Activated T-helper 17 cell treated with anti-CD3 and anti-CD28 coated beads, Interleukin-2, amount 50 U/mL, for 72 hours (primary cell): Measurements from ENCODE around the gene KCTD14. TPM values are rescaled to one million over a fixed set of nuclear protein-coding genes. Genes with fewer than 3 reads are reported as not detected.
A peak's percentile ranks its signal among the peaks of the same experiment; 100 is the strongest.
"Not testable (repeated sequence)": the region's sequence is repeated elsewhere in the genome, so short reads cannot be mapped to it uniquely, and the experiment has no call there.

Experiments
- ATAC-seq: fragments of 150-1000 bp; cut with Tn5 transposase; replicated peaks from 2 replicates; pipeline ENCODE4 v1.10.0; 2021; ENCODE audit warnings: mild to moderate bottlenecking, moderate library complexity
- H3K27ac Mint-ChIP-seq: one replicate; pipeline ENCODE4 v1.8.0; 2022; ENCODE audit warnings: mixed read lengths
- H3K27me3 Mint-ChIP-seq: one replicate; pipeline ENCODE4 v1.8.0; 2022; ENCODE audit warnings: mixed read lengths
- H3K36me3 Mint-ChIP-seq: one replicate; pipeline ENCODE4 v1.8.0; 2022; ENCODE audit warnings: low read depth, mild to moderate bottlenecking, mixed read lengths
- H3K4me1 Mint-ChIP-seq: one replicate; pipeline ENCODE4 v1.8.0; 2022; ENCODE audit warnings: mixed read lengths
- H3K4me3 Mint-ChIP-seq: one replicate; pipeline ENCODE4 v1.8.0; 2022; ENCODE audit warnings: mild to moderate bottlenecking, mixed read lengths
- H3K9me3 Mint-ChIP-seq: one replicate; pipeline ENCODE4 v1.8.0; 2022; ENCODE audit warnings: mixed read lengths
- total RNA-seq, 2 donors: library from RNA; stranded (reverse); gene quantifications; one replicate each; pipeline ENCODE4 v1.2.3, GENCODE V29; 2022

KCTD14 gene
- total RNA-seq, 2 donors from 2014 or later = 0.21 TPM; not detected in 1

DNA sequence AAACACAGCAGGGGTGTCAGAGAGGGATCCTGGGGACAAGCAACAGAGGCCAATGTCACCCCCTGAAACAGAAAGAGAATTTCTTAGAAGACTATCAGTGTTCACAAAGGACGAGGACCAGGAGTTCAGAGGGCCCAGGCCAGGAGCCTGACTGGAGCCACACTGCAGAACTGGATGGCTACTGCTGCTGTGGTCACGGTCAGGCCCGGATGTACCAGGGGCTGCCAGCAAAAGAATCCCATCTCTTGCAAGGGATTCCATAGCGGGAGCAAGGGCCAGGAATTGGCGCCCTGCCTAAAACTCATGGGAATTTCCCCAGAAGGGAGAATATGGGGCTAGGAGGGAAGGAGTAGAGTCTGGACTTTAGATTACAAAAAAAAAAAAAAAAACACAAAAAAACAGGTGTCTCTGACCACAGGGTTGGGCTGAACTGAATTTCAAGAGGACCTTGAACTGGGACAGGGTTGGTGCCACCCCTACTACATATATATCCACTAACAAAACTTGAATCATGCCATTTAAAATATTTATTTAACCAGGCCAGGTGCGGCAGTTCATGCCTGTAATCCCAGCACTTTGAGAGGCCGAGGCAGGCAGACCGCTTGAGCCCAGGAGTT, 15.7 kb upstream of the KCTD14 start:
- H3K36me3 Mint-ChIP-seq = no peaks in the 10 kb centered on the region
- H3K27ac Mint-ChIP-seq = peak overlapping the region; percentile 98
- peaks cover 14% of the 10 kb centered on the region for H3K4me1 Mint-ChIP-seq
- peak overlapping the region; percentile 86 for H3K4me3 Mint-ChIP-seq
- no peak for ATAC-seq
- no peaks in the 10 kb centered on the region for H3K27me3 Mint-ChIP-seq
- H3K9me3 Mint-ChIP-seq = peaks cover 3% of the 10 kb centered on the region

DNA sequence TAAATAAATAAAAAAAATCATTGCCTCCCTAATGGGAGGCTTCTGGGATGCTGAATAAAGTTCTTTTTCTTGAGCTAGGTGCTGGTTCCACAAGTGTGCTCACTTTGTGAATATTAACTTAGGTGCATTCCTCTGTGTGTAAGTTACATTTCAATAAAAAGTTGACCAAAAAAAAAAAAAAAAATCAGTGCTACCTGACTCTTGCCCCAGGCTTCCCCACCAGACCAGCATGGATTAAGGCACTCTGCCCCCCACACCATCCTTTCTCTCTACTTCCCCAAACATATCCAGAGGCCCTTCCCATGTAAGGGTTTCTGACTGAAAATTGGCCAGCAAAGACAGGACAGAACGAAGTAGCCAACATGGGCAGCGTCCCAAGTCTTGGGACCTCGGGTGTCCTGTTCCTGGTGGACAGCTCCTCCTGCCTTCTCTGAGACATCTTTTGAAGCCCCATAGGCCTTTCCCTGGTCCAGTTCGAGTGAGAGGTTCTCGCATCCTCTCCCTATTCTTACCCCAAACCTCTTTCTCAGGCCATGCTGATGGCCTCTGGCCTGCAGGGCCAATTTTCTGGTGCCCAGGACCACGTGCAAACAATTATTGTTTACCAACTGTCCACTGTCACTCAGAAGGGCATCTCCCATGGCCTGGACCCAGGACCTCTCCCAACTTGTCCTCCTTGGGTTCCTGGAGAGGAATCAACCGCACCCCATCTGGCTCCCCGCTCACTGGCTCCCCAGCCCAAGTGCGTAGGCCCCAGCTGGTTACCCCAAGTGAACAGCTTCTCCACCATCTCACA, 14.9 kb upstream of the KCTD14 start:
- peak overlapping the region; percentile 55 for H3K27ac Mint-ChIP-seq
- no peaks in the 10 kb centered on the region for H3K27me3 Mint-ChIP-seq
- H3K9me3 Mint-ChIP-seq = peaks cover 3% of the 10 kb centered on the region
- ATAC-seq = no peak
- no peaks in the 10 kb centered on the region for H3K36me3 Mint-ChIP-seq
- peaks cover 14% of the 10 kb centered on the region for H3K4me1 Mint-ChIP-seq
- H3K4me3 Mint-ChIP-seq = peak overlapping the region; percentile 13

DNA sequence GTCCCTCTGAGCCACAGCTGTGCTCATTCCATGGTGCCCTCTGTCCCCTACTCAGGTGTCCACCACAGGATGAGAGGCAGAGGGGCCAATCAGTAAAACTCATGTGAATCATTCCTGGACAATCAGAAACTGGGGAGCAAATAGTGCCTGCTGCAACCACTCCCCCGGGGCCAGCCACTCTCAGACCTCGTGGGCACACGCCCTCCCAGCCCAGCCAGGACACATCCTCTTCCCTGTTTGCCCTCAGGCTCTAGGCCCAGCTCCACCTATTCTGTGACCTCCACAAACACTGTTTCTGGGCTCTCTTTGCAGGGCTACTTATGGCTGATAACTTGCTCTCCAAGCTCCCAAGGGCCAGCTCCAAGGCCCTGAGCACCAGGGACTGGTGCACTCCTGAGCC, 14.0 kb upstream of the KCTD14 start:
- no peaks in the 10 kb centered on the region for H3K27me3 Mint-ChIP-seq
- no peak for ATAC-seq
- no peak overlapping the region for H3K4me3 Mint-ChIP-seq
- peaks cover 3% of the 10 kb centered on the region for H3K9me3 Mint-ChIP-seq
- peaks cover 14% of the 10 kb centered on the region for H3K4me1 Mint-ChIP-seq
- no peak overlapping the region for H3K27ac Mint-ChIP-seq
- no peaks in the 10 kb centered on the region for H3K36me3 Mint-ChIP-seq

DNA sequence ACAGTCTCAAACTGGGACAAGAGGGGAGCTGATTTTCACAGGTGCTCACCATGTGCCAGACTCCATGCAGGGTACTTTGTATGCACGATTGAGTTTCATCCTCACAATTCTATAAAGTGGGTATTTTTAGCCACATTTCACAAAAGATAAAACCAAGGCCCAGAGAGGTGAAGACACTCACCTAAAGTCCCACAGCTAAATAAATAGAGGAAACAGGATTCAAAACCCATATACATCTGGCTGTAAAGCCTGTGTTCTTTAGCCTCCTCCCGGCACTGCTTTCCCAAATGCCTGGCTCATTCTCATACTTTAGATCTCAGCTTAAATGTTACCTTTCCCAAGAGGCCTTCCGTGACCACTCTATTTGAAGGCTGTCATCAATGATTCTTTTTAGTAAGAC, 13.2 kb upstream of the KCTD14 start:
- no peaks in the 10 kb centered on the region for H3K9me3 Mint-ChIP-seq
- H3K4me3 Mint-ChIP-seq = no peak overlapping the region
- no peak for ATAC-seq
- no peaks in the 10 kb centered on the region for H3K36me3 Mint-ChIP-seq
- no peaks in the 10 kb centered on the region for H3K27me3 Mint-ChIP-seq
- peaks cover 10% of the 10 kb centered on the region for H3K4me1 Mint-ChIP-seq
- H3K27ac Mint-ChIP-seq = no peak overlapping the region

DNA sequence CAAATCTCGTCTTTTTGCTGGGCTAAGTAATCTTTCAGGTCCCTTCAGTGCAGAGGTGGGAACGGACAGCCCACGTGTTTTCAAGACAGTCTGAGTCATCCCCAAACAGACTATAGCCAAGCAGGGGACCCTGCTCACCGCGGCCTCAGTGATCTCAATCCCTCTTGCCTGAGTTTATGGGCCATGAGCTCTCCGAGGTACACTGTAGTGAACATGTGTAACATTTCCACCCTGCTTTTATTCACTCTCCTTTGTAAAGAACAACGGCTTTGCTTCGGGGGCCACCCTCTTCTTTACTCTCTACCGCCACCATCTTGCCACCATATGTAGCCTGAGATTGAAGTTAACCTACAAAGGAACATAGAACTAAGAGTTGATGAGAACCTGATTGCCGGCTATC, 11.5 kb upstream of the KCTD14 start:
- peaks cover 1% of the 10 kb centered on the region for H3K4me1 Mint-ChIP-seq
- no peaks in the 10 kb centered on the region for H3K27me3 Mint-ChIP-seq
- no peaks in the 10 kb centered on the region for H3K9me3 Mint-ChIP-seq
- peak overlapping the region; percentile 6 for H3K27ac Mint-ChIP-seq
- no peak overlapping the region for H3K4me3 Mint-ChIP-seq
- no peaks in the 10 kb centered on the region for H3K36me3 Mint-ChIP-seq
- no peak for ATAC-seq

DNA sequence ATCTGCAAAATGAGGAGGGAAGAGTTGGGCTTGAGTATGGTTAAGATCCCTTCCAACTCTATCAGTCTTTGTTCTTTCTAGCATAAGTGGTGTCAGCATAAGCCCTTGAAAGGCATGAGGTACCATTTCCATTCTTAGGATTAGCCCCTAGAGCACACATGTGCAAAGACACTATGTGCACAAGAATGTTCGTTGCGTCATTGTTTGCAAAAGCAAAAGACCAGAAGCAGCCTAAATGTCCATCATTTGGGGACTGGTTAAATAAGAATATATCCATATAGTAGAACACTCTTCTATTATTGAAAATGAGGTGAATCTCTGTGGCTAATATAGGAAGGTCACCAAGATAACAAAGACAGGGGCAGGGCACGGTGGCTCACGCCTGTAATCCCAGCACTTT, 10.0 kb upstream of the KCTD14 start:
- H3K4me1 Mint-ChIP-seq = no peaks in the 10 kb centered on the region
- H3K27ac Mint-ChIP-seq = no peak overlapping the region
- no peak for ATAC-seq
- H3K36me3 Mint-ChIP-seq = no peaks in the 10 kb centered on the region
- H3K9me3 Mint-ChIP-seq = no peaks in the 10 kb centered on the region
- no peak overlapping the region for H3K4me3 Mint-ChIP-seq
- no peaks in the 10 kb centered on the region for H3K27me3 Mint-ChIP-seq

DNA sequence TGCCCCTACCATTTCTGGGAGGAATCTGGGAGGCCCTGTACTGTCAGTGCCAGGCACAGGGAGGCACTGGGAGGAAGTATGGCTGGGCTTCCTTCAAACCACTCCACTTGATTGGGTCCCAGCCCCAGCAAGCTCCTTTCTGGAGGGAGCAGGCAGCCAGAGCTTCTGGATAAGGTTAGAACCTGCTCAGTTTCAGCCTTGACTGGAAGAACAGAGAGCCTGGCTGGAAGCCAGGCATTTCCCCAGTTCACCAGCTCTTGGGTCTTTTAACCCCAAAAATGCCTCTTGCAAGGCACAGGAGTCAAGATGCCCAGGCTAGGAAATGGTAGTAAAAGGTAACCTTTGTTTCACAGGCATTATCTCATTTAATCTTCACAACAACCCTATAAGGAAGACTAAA, 9.0 kb upstream of the KCTD14 start:
- Mint-ChIP-seq H3K27me3 (no peaks in the 10 kb centered on the region), H3K36me3 (no peaks in the 10 kb centered on the region), H3K9me3 (no peaks in the 10 kb centered on the region), H3K4me3 (no peak overlapping the region), H3K4me1 (no peaks in the 10 kb centered on the region), H3K27ac (no peak overlapping the region)
- no peak for ATAC-seq

DNA sequence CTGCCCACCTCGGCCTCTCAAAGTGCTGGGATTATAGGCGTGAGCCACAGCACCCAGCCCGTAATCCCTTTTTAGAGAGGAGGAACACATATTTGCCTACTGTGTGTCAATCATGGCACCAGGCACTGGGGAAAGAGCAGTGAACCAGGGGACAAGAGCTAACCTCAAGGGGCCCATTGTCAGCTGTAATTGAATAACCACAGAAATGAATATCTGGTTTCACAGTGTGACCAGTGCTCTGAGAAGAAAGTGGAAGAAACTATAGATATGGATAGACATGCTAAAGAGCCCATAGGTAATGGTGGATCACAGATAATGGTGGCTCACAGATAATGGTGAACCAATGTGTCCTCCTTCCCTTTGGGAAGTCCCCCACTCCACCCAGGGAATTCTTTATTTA, 8.6 kb upstream of the KCTD14 start:
- Mint-ChIP-seq H3K27ac (no peak overlapping the region), H3K4me3 (no peak overlapping the region), H3K4me1 (no peaks in the 10 kb centered on the region), H3K36me3 (no peaks in the 10 kb centered on the region), H3K9me3 (no peaks in the 10 kb centered on the region), H3K27me3 (no peaks in the 10 kb centered on the region)
- no peak for ATAC-seq

DNA sequence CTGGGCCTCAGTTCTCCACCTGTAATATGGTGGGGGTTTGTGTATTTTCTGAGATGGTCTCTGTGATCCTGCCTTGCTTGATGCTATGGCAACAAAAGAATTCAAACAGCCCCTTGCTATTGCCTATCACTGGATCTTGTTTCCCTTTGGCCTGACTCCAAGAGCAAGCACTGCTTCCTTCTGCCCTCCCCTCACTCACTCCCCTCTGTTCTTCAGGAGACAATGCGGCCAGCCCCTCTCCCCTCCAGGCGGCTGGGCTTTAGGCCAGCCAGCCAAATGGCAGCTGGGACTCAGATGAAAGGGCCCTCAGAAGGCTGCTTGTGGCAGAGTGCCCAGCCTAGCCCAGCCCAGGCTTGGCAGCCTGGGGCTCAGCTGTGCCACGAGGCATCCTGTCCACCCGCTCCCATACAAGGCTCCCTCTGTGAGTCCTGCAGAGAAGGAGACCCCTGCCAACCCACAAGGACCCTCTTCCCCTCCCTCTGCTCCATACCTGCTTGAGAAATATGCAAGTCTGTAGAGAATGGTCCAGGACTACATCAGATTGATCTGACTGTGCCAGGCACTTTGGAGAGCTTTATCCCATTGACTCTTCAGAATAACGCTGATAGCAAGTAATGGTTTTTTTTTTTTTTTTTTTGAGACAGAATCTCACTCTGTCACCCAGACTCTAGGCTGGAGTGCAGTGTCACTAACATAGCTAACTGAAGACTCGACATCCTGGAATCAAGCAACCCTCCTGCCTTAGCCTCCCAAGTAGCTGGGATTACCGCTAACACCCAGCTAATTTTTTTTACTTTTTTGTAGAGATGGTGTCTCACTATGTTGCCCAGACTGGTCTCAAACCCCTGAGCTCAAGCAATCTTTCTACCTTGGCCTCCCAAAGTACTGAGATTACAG, 7.6 kb upstream of the KCTD14 start:
- Mint-ChIP-seq H3K36me3 (no peaks in the 10 kb centered on the region), H3K9me3 (no peaks in the 10 kb centered on the region), H3K4me3 (no peak overlapping the region), H3K4me1 (no peaks in the 10 kb centered on the region), H3K27ac (no peak overlapping the region), H3K27me3 (no peaks in the 10 kb centered on the region)
- ATAC-seq = no peak

DNA sequence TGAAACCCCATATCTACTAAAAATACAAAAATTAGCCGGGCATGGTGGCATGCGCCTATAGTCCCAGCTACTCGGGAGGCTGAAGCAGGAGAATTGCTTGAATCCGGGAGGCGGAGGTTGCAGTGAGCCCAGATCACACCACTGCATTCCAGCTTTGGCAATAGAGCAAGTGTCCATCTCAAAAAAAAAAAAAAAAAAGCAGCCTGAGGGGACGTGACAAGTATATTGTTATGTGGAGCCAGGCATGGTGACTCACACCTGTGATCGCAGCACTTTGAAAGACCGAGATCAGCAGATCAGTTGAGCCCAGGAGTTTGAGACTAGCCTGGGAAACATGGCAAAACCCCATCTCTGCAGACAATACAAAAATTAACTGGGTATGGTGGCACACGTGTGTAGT, 5.3 kb upstream of the KCTD14 start:
- H3K4me1 Mint-ChIP-seq, H3K27ac Mint-ChIP-seq, ATAC-seq, H3K36me3 Mint-ChIP-seq, H3K27me3 Mint-ChIP-seq, H3K4me3 Mint-ChIP-seq, H3K9me3 Mint-ChIP-seq: not testable (repeated sequence)

DNA sequence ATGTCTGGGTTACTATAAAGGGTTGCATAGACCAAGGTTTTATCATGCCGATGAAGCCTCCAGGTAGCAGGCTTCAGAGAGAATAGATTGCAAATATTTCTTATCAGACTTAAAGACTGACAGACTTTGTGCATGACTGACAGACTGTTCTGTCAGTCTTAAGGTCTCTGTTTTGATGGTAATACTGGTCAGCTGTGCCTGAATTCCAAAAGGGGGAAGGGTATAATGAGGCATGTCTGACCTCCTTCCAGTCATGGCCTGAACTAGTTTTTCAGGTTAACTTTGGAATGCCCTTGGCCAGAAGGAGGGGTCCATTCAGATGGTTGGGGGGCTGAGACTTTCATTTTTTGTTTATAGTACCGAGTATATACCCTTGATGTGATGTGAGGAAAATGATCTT, 4.7 kb upstream of the KCTD14 start:
- Mint-ChIP-seq H3K4me3 (no peak overlapping the region), H3K27me3 (peaks cover 2% of the 10 kb centered on the region), H3K9me3 (no peaks in the 10 kb centered on the region), H3K4me1 (no peaks in the 10 kb centered on the region), H3K27ac (no peak overlapping the region), H3K36me3 (no peaks in the 10 kb centered on the region)
- no peak for ATAC-seq

DNA sequence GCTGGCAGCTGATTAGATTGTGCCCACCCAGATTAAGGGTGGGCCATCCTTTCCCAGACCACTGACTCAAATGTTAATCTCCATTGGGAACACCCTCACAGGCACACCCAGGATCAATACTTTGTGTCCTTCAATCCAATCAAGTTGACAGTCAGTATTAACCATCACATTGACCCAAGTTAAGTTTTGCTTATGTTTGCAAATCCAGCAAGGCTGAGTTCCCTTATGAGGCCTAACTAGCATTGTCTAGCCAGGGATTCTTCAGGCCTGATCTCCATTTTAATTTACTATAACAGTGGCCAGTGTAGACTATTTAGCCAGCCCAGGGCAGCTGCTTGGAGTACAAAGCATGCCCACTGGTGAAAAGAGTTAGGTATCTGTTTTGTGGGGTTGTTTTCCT, 2.3 kb upstream of the KCTD14 start:
- Mint-ChIP-seq H3K4me1 (no peaks in the 10 kb centered on the region), H3K36me3 (no peaks in the 10 kb centered on the region), H3K27ac (no peak overlapping the region), H3K4me3 (no peak overlapping the region), H3K27me3 (peaks cover 14% of the 10 kb centered on the region), H3K9me3 (no peaks in the 10 kb centered on the region)
- ATAC-seq = no peak

DNA sequence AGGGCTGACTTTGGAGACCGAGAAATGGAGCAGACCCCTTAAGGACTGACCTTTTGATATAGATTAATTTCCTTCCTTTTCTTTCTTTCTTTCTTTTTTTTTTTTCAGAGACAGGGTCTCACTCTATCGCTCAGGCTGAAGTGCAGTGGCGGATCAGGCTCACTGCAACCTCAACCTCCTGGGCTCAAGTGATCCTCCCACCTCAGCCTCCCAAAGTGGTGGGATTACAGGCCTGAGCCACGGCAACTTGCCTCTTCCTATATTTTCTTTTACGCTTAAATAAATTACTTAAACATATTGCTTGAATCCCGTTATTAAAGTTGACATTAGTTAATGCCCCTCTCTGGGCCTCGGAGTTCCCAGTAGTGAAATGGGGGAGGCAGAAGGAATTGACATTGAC, 350 bp upstream of the KCTD14 start:
- Mint-ChIP-seq H3K4me1 (no peaks in the 10 kb centered on the region), H3K9me3 (no peaks in the 10 kb centered on the region)
- ATAC-seq = no peak

DNA sequence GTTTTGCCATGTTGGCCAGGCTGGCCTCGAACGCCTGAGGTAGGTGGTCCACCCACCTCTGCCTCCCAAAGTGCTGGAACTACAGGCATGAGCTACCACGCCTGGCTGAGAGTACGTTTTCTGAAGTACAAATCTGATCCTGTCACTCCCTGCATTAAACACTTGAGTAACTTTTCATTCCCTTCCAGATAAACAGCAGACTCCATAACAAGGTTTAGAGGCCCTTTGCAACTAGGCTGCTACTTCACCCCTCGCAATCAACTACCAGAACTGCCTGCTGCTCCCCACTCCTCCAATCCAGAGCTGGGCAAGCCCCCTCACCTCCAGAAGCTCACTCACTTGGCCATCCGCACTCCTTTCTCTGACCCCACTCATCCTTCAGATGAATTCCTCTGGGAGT, 1.5 kb downstream of the KCTD14 start:
- ATAC-seq = no peak
- Mint-ChIP-seq H3K36me3 (no peaks in the 10 kb centered on the region), H3K4me3 (no peak overlapping the region), H3K9me3 (no peaks in the 10 kb centered on the region), H3K27ac (no peak overlapping the region), H3K27me3 (peaks cover 14% of the 10 kb centered on the region), H3K4me1 (no peaks in the 10 kb centered on the region)

More for the DNA sequence above, 350 bp upstream of the KCTD14 start:
- H3K27ac Mint-ChIP-seq = no peak overlapping the region
- no peak overlapping the region for H3K4me3 Mint-ChIP-seq
- peaks cover 14% of the 10 kb centered on the region for H3K27me3 Mint-ChIP-seq
- H3K36me3 Mint-ChIP-seq = no peaks in the 10 kb centered on the region

DNA sequence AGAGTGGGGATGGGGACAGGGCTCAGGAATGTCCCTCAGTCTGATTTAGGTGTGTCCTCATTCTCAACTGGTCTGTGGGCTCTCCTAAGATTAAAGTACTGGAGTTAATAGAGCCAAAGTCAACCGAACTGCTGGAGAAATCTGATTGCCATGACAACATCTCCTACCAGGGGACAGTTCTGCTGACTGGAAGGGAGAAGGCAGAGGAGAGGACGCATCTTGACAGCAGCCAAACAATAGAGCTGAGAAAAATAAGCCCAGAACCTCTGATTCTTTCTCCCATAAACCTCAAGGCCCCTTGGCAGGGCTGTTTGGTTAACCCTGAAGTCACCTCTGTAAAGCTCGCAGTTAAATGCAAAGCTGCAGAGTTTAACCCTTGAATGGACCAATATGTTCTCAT, 2.8 kb downstream of the KCTD14 start:
- Mint-ChIP-seq H3K4me3 (no peak overlapping the region), H3K9me3 (no peaks in the 10 kb centered on the region), H3K36me3 (no peaks in the 10 kb centered on the region), H3K27me3 (peaks cover 14% of the 10 kb centered on the region), H3K27ac (no peak overlapping the region), H3K4me1 (no peaks in the 10 kb centered on the region)
- ATAC-seq = no peak
